SH-SY5Y (cell line): ENCODE results near the gene ROR2.

ENCODE experiments used
- GATA2 ChIP-seq: IDR thresholded peaks from 2 replicates; pipeline ENCODE4 v1.6.1; 2011; ENCODE audit warnings: mild to moderate bottlenecking, low read depth, low read length
- GATA3 ChIP-seq: IDR thresholded peaks from 2 replicates; pipeline ENCODE4 v1.6.1; 2011; ENCODE audit warnings: low read depth, mild to moderate bottlenecking, low read length, moderate library complexity

- TF ChIP-seq GATA2 (no peak), GATA3 (no peak)
Observed at GRCh38 chr9:91894536-91894935, 55.5 kb downstream of the ROR2 start.
